Mucosa of descending colon (tissue), 3 donors: ENCODE measurements around the gene RGCC. TPM values are rescaled to one million over a fixed set of nuclear protein-coding genes. Genes with fewer than 3 reads are reported as not detected.

ENCODE experiments used
- ATAC-seq: fragments of 200-7000 bp; cut with Tn5 transposase; one replicate; pipeline ENCODE4 v1.9.1; 2020; ENCODE audit warnings: mild to moderate bottlenecking, moderate library complexity
- DNase-seq, 3 donors: peaks; one replicate each; pipeline ENCODE4 v3.0.0-alpha.2; 2020
- H3K36me3 ChIP-seq: fragments of 200-600 bp; one replicate; pipeline ENCODE4 v1.8.0; 2021; ENCODE audit warnings: low read depth, mild to moderate bottlenecking
- H3K4me1 ChIP-seq: fragments of 200-600 bp; one replicate; pipeline ENCODE4 v1.8.0; 2021; ENCODE audit warnings: low read depth, mild to moderate bottlenecking
- H3K4me3 ChIP-seq: fragments of 200-600 bp; one replicate; pipeline ENCODE4 v1.8.0; 2021; ENCODE audit warnings: mild to moderate bottlenecking
- H3K9me3 ChIP-seq: fragments of 200-600 bp; one replicate; pipeline ENCODE4 v1.8.0; 2021; ENCODE audit warnings: mild to moderate bottlenecking
- intact Hi-C, 2 donors: fragments of 100-400 bp; cut with DNase I in 1 of 2; cut with micrococcal nuclease in 1 of 2; formaldehyde crosslinking; loops; one replicate each; pipeline versions ENCODE4 v1.11.0 to v1.11.1; 2022; cut with DNase I, micrococcal nuclease
- total RNA-seq, 3 donors: library from RNA; stranded (reverse); fragmentation: NEBNext Ultra II Directional in 2 of 3; extraction: Animal tissue kit (Norgen Biotek cat#: 25700) in 2 of 3; gene quantifications; one replicate each; pipeline versions ENCODE4 v1.2.1 to v1.2.4, GENCODE V29; 2021 to 2023
- TF ChIP-seq, protein P1 (sequence below): fragments of 200-600 bp; IDR thresholded peaks from one replicate; pipeline ENCODE4 v1.8.0; 2022; ENCODE audit warnings: antibody characterized with exemption, mild to moderate bottlenecking
- donor health status: DM: no; HTN: no; CAD: no; lungs with moderate emphysema.
- donor health status: DM: no; HTN: no; CAD: no.
- donor health status: DM: no; HTN: yes; CAD: no.

RGCC gene
- total RNA-seq, 3 donors from 2014 or later: 2.5 to 14.0 (median 4.7) TPM

DNA sequence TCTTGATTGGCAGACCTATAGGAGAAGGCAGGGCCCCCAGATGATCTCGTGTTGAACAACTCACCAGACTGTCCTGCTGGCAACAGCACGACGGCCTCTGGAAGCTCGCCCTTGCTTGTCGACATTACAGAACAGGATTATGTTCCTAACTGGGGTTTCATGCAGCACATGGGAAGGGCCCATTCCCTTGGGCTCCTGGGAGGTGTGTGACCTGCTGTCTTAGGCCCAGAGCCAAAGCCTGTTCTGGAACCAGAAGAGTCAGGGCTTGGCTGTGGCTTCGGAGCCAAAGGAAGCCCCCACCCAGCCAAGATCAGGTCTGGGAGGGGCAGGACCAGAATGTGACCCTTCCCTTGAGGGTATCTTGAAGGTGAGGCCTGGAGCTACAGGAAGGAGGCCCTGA is 36.9 kb downstream of the RGCC start:
- ATAC-seq: no peak
- TF ChIP-seq, protein P1, sequence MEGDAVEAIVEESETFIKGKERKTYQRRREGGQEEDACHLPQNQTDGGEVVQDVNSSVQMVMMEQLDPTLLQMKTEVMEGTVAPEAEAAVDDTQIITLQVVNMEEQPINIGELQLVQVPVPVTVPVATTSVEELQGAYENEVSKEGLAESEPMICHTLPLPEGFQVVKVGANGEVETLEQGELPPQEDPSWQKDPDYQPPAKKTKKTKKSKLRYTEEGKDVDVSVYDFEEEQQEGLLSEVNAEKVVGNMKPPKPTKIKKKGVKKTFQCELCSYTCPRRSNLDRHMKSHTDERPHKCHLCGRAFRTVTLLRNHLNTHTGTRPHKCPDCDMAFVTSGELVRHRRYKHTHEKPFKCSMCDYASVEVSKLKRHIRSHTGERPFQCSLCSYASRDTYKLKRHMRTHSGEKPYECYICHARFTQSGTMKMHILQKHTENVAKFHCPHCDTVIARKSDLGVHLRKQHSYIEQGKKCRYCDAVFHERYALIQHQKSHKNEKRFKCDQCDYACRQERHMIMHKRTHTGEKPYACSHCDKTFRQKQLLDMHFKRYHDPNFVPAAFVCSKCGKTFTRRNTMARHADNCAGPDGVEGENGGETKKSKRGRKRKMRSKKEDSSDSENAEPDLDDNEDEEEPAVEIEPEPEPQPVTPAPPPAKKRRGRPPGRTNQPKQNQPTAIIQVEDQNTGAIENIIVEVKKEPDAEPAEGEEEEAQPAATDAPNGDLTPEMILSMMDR: no peak

DNA sequence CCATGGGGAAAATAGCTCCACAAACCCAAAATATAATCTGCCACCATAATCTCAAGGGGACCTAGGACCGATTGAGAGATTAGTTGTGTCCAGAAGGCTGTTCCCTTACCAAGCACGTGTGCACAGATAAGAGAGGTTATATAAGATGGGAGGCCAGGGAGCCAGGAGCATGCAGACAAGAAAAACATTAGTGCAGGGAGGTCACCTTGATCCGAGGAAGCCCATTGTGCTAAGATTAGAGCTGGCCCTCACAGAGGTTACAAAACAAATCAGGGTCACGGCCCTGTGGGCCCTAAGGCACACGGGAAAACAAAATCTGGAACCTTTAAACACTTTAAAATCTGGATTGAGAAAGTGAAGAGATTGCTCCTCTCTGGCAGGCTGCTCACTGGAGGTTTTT is 37.7 kb downstream of the RGCC start:
- TF ChIP-seq, protein P1: no peak
- Histone ChIP-seq H3K4me3 (no peak overlapping the region), H3K36me3 (no peaks in the 10 kb centered on the region), H3K9me3 (no peaks in the 10 kb centered on the region), H3K4me1 (no peaks in the 10 kb centered on the region)
- no peak for ATAC-seq
- no peak for DNase-seq
- intact Hi-C loops: no loop called here

More for the DNA sequence above, 36.9 kb downstream of the RGCC start:
- H3K4me3 ChIP-seq: no peak overlapping the region
- no peaks in the 10 kb centered on the region for H3K4me1 ChIP-seq
- no peaks in the 10 kb centered on the region for H3K36me3 ChIP-seq
- intact Hi-C loops: no loop called here
- no peaks in the 10 kb centered on the region for H3K9me3 ChIP-seq
- no peak for DNase-seq

DNA sequence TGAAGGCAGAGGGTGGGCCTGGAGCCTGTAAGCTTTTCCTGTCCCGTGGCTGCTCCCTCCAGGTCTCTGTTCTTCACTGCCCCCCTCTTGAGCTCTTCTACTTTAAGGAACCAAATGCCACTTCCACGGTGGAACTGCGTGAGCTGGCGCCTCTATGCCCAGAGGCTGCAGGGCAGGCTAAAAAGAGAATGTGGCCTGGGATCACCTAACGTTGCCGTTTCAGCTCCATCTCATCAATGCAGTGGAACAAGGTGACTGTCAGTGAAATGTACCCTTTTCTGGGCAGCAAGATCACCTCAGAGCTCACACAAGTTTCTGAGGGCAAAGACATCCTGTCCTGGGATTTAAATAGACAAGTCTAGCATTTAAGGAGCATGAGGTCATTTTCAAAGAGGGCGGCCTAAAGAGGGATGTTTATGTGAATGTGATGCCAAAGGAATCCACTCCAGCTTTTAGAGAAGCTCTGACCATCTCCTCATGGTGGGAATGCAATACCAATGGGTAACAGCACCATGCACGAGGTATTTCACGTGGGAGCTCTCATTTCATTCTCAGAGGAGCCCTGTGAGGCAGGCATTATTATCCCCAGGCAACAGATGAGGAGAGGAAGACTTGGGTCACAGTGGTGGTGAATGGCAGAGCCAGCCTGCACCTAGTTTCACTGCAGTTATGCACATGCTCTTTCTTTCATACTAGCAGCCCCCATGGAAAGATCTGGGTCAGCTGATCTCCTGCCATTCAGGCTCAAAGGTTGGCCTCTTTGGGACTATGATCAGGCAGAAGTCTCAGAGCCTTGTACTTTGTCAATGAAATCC is 39.3 kb downstream of the RGCC start:
- DNase-seq: no peak
- Histone ChIP-seq H3K4me3 (no peak overlapping the region), H3K4me1 (no peaks in the 10 kb centered on the region), H3K9me3 (no peaks in the 10 kb centered on the region), H3K36me3 (no peaks in the 10 kb centered on the region)
- TF ChIP-seq, protein P1: no peak
- intact Hi-C loops: no loop called here
- no peak for ATAC-seq

DNA sequence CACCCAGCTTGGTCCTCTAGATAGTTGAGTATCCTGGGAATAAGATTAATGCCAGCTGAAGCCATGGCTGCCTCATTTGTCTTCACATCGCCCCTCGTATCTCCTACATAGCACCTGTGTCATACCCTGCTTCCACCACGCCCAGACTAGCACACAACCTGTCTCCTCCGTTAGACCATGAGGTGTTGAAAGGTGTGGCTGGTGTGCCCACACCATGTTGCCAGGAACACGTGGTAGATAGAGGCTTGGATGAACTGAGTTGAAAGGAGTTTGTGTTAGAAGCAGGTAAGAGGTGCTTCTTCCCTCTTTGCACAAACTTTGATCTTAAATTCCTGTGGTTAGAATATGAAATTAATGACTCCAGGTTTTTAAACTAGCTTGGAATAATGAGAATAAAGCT is 40.1 kb downstream of the RGCC start:
- DNase-seq (no peak), ATAC-seq (no peak)
- H3K4me3 ChIP-seq: no peak overlapping the region
- intact Hi-C loops: no loop called here
- H3K36me3 ChIP-seq: no peaks in the 10 kb centered on the region
- H3K4me1 ChIP-seq: no peaks in the 10 kb centered on the region
- no peaks in the 10 kb centered on the region for H3K9me3 ChIP-seq
- TF ChIP-seq, protein P1: no peak

DNA sequence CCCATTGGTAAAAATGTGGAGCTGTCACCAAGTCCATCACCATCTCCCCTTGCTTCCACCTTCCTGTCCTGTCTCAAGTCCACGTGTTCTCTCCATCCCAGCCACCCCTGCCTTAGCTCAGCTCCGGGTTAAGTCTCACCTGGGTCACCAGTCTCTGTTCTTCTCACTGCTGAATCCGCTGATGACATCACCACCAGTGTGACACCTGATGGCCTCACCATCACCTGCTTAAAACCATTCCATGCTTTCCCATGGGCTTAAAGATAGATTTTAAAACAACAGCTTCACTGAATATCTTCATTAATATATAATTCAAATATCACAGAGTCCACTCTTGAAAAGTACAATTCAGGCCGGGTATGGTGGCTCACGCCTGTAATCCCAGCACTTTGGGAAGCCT is 42.1 kb downstream of the RGCC start:
- H3K4me3 ChIP-seq: no peak overlapping the region
- no peaks in the 10 kb centered on the region for H3K9me3 ChIP-seq
- H3K4me1 ChIP-seq: no peaks in the 10 kb centered on the region
- TF ChIP-seq, protein P1: no peak
- DNase-seq (no peak), ATAC-seq (no peak)
- no peaks in the 10 kb centered on the region for H3K36me3 ChIP-seq
- intact Hi-C loops: no loop called here
